NCI-H2227 (cell line): Measurements from ENCODE around the gene AQP4.
A peak's percentile ranks its signal among the peaks of the same experiment; 100 is the strongest.

Experiments used
- DNase-seq: peaks from one replicate; lab custom pipeline; 2025; ENCODE audit not compliant: unreplicated experiment; lab: John Stamatoyannopoulos, UW

AQP4 gene

GRCh38 chr18:26865557-26865956, at the start of gene AQP4:
TSS of gene AQP4 (minus strand) at chr18:26865707. CDS start at chr18:26865689, 18 bp downstream.
- DNase-seq = no peak

- DNase-seq = no peak
Measured at GRCh38 chr18:26911840-26912239, 46.3 kb upstream of the AQP4 start.

DNA sequence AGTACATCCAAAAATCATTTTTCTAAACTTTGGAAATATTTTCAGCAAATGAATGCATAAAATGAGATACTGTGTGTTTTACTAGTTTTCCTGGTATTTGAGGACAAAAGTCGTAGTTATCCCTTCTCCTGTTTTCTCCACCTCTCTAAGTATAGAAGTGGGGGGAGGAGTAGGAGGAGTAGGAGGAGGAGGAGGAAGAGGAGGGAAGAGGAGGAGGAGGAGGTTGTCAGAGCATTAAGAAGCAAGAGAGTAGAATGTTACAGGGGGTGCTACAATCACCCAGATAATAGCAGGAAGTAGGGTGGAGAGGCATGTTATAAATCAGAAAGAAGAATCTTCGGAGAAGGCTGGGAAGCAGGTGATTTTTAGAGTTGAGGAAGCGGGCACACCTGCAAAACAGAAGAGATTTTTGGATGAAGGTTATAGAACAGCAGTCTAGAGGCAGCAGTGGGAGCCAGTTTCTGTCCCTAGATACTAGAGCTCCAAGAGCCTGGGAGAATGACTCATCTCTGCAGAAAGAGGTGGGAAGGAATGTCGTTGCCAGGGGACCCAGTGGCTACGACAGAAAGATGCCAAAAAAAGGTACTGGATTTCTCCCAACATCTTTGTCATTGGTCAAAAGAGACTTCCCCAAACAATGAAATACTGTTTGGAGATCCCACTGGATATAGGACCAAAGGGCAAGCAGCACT, 44.2 kb upstream of the AQP4 start:
- DNase-seq = no peak

DNA sequence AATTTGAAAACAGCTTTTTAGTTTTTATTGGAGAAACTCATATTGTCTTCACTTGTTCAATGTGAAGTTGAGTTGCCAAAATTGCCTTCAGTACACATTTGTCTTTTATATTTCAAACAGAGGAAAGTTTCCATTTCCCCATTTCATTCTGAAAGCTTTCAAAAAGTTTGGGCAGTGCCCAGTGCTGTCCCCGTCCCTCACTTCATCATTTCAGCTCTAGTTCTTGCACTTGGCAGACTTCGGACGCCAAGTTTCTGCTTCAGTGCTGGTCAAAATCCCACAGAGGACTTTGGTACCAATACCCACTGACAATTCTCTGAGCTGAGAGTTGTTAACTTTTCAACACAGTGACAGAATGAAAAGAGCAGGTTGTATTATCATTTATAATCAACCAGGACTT, 43.4 kb upstream of the AQP4 start:
- DNase-seq = no peak

- no peak for DNase-seq
Measured at GRCh38 chr18:26902291-26902690, 36.8 kb upstream of the AQP4 start.

DNA sequence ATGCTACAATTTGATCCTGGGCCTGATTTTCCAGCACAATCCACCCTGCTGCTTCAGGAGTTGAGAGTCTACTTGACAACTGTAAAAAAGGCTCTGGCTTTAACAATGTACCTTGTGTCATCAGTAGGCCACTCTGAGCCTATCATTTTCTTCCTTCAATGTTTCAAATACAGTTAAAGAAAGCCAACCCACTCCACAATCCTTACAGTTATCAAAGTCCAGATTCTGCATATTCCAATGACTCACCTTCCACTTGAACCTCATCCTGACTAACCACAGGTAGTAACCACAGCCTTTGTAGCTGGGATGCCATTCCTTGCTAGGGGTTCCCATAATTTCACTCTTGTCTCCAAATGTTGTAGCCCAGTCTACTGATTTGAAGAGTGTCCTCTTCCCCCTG, 35.5 kb upstream of the AQP4 start:
- no peak for DNase-seq

GRCh38 chr18:26894426-26894825, 28.9 kb upstream of the AQP4 start:
- DNase-seq = no peak

- no peak for DNase-seq
Measured at GRCh38 chr18:26893996-26894395, 28.5 kb upstream of the AQP4 start.

GRCh38 chr18:26888259-26888658, 22.8 kb upstream of the AQP4 start:
- DNase-seq = no peak

DNA sequence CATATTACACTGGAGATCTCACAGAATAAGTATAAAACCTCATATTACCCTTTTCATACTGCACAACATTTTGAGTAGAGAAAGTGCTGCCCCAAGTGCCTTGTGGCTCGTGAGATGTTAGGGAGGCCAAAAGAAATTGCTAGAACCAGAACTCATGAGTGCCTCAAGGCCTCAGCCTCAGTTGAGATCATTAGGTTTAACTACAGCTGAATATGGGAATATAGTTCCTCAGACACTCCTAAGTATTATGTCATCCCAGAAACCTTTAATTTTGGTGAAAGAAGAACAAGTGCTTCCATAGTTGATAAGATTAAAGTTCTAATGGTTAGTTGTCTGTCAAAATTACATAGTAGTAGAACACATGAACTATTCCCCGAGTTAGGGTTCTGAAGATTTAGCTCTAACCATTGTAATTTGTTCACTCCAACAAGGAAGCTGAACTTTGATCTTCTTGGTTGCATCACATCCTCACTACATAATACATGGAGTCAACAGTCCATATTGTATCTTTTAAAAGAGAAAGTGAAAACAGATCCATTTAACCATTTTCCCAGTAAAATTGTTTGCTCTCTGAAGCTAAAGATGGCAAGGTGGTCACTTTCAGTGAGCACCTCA, 9.6 kb upstream of the AQP4 start:
- no peak for DNase-seq

GRCh38 chr18:26874283-26874682, 8.8 kb upstream of the AQP4 start:
- no peak for DNase-seq

GRCh38 chr18:26869640-26870039, 4.1 kb upstream of the AQP4 start:
- DNase-seq = no peak

DNA sequence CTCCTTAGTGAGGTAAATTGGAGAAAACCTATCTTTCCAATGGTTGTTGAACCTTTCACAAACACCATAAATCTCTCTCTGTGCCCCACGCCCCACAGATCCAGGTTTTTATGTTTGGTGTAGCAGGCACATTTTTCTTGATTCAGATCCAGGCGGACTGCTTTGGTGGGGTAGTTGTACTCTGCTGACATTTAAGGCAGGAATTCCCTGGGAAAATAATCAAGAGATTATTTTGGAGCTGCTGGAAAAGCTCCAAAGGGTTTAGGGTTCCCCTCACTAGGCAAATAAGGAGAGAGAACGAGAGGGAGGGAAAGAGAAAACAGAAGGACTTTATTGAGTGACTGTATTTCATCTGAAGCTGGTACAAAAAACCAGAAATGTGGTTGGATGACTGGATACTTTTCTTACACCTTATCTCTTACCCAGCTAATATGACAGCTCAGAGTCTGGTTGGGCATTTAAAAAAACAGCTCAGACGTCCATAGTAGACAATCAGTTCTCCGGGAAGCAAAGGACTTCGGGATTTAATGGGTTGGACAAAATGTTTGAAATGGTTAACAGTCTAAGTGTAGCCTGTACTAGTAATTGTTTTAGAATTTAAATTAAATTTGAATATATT, 3.6 kb upstream of the AQP4 start:
- no peak for DNase-seq

DNA sequence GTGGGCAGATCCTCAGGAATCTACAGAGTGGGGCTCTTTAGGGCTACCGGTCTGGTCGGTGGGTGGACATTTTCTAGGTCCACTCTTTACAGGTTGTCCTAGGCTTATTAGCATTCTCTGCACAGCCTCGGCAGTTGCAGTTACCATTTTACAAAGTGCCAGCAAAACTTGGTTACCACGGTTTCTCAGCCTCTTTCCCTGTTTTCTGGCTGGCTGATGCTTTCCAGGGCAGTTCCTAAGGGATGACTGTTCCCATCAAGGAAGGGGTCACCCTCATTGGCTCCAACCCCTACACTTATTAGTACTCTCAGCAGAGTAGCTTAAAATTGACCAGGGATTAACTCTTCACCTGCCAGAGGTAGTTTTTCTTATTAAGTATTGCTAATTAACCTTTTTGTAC, 2.0 kb upstream of the AQP4 start:
- no peak for DNase-seq

GRCh38 chr18:26864658-26865057, 849 bp downstream of the AQP4 start:
- DNase-seq = no peak

DNA sequence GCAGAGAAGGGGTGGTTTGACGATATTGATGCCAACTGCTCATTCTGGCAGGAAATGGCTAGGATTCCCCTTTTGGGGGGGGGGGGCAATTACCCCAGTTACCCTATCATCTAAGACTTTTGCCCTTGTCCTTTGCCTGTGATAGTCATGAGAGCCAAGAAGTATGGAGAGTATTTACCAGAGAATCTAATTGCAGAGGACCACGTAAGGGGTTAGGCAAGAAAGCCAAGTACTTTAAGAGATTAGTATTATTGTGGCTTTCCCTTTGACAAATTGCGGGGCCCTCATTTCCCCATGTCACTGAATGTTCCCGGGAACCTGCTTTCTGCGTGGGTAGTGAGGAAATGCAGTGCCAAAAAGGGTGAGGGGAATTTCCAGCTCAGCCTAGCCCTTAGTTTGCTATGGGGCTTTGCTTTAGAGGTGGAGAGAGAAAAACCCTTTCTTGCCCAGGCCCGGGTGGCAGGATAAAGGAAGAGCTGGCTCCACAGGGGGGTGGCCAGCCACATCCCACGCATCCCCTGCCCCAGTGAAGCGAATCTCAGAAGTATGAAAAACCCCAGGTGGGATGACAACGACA, 1.5 kb downstream of the AQP4 start:
- DNase-seq = no peak

GRCh38 chr18:26863122-26863879, 2.2 kb downstream of the AQP4 start:
- peak; percentile 5 for DNase-seq

DNA sequence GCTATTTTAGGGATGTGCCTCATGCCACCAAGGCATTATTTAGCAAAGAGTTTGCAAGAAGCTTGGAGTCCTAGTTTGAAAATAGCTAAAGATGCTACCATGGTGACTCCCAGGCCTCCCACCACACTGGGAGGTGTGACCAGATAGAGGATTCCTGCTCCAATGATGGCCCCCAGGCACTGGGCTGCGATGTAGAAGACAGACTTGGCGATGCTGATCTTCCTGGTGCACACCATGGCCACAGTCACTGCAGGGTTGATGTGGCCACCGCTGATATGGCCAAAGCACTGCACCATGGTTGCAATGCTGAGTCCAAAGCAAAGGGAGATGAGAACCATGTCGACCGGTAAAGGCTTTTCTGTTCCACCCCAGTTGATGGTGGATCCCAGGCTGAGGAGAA, 3.4 kb downstream of the AQP4 start:
- no peak for DNase-seq

- no peak for DNase-seq
Measured at GRCh38 chr18:26854292-26854881, 11.1 kb downstream of the AQP4 start.

GRCh38 chr18:26853401-26853800, 12.1 kb downstream of the AQP4 start:
- DNase-seq = no peak

- no peak for DNase-seq
Measured at GRCh38 chr18:26843760-26844159, 21.7 kb downstream of the AQP4 start.
